Psoas muscle (tissue), 8 donors: Measurements from ENCODE around the gene S100A1. TPM values are rescaled to one million over a fixed set of nuclear protein-coding genes. Genes with fewer than 3 reads are reported as not detected.

ENCODE experiments used
- ATAC-seq, 4 donors: fragments of 200-7000 bp; cut with Tn5 transposase; one replicate each; pipeline ENCODE4 v1.9.1; 2020; ENCODE audit warnings: moderate library complexity in 3 of 4, mild to moderate bottlenecking in 2 of 4
- DNase-seq, 2 donors: peaks; one replicate each; pipeline ENCODE4 v3.0.0-alpha.2; 2020
- H3K27ac ChIP-seq: fragments of 200-600 bp; one replicate; pipeline ENCODE4 v1.8.0; 2022
- H3K27me3 ChIP-seq, 3 donors: fragments of 200-600 bp in 1 of 3; one replicate each; pipeline versions ENCODE4 v1.6.1 to v1.8.0; 2013 to 2022; ENCODE audit warnings: low read length in 2 of 3, mild to moderate bottlenecking in 2 of 3, moderate library complexity in 1 of 3; ENCODE audit not compliant: insufficient read depth in 3 of 3
- H3K36me3 ChIP-seq, 2 donors: fragments of 200-600 bp in 1 of 2; one replicate each; pipeline versions ENCODE4 v1.6.1 to v1.8.0; 2013 to 2022; ENCODE audit warnings: low read depth in 1 of 2, mild to moderate bottlenecking in 1 of 2, moderate library complexity in 1 of 2; ENCODE audit not compliant: insufficient read depth in 1 of 2
- H3K4me1 ChIP-seq: fragments of 200-600 bp; one replicate; pipeline ENCODE4 v1.8.0; 2022
- H3K4me3 ChIP-seq: fragments of 200-600 bp; one replicate; pipeline ENCODE4 v1.8.0; 2022; ENCODE audit warnings: mild to moderate bottlenecking
- H3K9me3 ChIP-seq: fragments of 200-600 bp; one replicate; pipeline ENCODE4 v1.8.0; 2022
- WGBS, 3 donors: extraction: QIAGEN DNeasy Blood & Tissue Kit; methylation state at CpG; one replicate each; pipeline versions ENCODE4 v1.1.6 to v1.1.7; 2013; 5-methylcytosine and 5-hydroxymethylcytosine counted together
- intact Hi-C, 2 donors: fragments of 100-400 bp; cut with DNase I; formaldehyde crosslinking; loops; one replicate each; pipeline versions ENCODE4 v1.11.0 to v1.14.2; 2022
- polyA plus RNA-seq, 3 donors: library from polyadenylated mRNA; stranded (reverse); fragments of 200-250 nt; gene quantifications; one replicate each; pipeline ENCODE4 v1.2.3, GENCODE V29; 2013
- total RNA-seq, 4 donors: library from RNA; stranded (reverse); fragmentation: NEBNext Ultra II Directional in 2 of 4; extraction: Animal tissue kit (Norgen Biotek cat#: 25700) in 2 of 4; gene quantifications; one replicate each; pipeline versions ENCODE4 v1.2.1 to v1.2.4, GENCODE V29; 2021 to 2023
- TF ChIP-seq, protein P1 (sequence below): fragments of 200-600 bp; IDR thresholded peaks from one replicate; pipeline ENCODE4 v1.8.0; 2022; ENCODE audit warnings: antibody characterized with exemption
- donor health status: healthy with polysubstance abuse.
- donor health status: DM: no; HTN: no; CAD: no; lungs with moderate emphysema.
- donor health status: Bipolar disorder and iron deficiency.
- donor health status: healthy.
- donor health status: DM: yes; HTN: yes; CAD: no.
- donor health status: DM: no; HTN: no; CAD: no.
- donor health status: DM: no; HTN: no; CAD: no.
- donor health status: DM: yes; HTN: yes; CAD: no.

S100A1 gene
- total and polyA plus RNA-seq, 7 donors: 370 to 1,423 (median 1,008) TPM

- no peak overlapping the region for H3K4me3 ChIP-seq
- 60 to 81% (median 62%) methylated on average over 2 of the region's 2 CpGs for WGBS, 3 donors
- peaks cover 0 to 17% of the 10 kb centered on the region in 2 donors for H3K36me3 ChIP-seq
- ATAC-seq: no peak
- TF ChIP-seq, protein P1, sequence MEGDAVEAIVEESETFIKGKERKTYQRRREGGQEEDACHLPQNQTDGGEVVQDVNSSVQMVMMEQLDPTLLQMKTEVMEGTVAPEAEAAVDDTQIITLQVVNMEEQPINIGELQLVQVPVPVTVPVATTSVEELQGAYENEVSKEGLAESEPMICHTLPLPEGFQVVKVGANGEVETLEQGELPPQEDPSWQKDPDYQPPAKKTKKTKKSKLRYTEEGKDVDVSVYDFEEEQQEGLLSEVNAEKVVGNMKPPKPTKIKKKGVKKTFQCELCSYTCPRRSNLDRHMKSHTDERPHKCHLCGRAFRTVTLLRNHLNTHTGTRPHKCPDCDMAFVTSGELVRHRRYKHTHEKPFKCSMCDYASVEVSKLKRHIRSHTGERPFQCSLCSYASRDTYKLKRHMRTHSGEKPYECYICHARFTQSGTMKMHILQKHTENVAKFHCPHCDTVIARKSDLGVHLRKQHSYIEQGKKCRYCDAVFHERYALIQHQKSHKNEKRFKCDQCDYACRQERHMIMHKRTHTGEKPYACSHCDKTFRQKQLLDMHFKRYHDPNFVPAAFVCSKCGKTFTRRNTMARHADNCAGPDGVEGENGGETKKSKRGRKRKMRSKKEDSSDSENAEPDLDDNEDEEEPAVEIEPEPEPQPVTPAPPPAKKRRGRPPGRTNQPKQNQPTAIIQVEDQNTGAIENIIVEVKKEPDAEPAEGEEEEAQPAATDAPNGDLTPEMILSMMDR: no peak
- no peak overlapping the region for H3K27ac ChIP-seq
- intact Hi-C loops: no loop called here
- H3K4me1 ChIP-seq: peaks cover 23% of the 10 kb centered on the region
- H3K9me3 ChIP-seq: no peaks in the 10 kb centered on the region
- DNase-seq: no peak
- H3K27me3 ChIP-seq: no peaks in the 10 kb centered on the region
These were observed 13.9 kb upstream of the S100A1 start for GRCh38 chr1:153614189-153614900.

GRCh38 chr1:153614906-153615305, 13.3 kb upstream of the S100A1 start:
- Histone ChIP-seq H3K4me3 (no peak overlapping the region), H3K27ac (no peak overlapping the region), H3K4me1 (peaks cover 18% of the 10 kb centered on the region), H3K9me3 (no peaks in the 10 kb centered on the region), H3K27me3 (no peaks in the 10 kb centered on the region), H3K36me3 (peaks cover 0 to 23% of the 10 kb centered on the region in 2 donors)
- WGBS, 3 donors: 90 to 97% (median 92%) methylated on average over 7 of the region's 7 CpGs
- no peak for ATAC-seq
- no peak for DNase-seq
- intact Hi-C loops: loop anchor here (5.0 kb wide), 1 partner anchor 103 kb away; no protein-coding TSS in a partner anchor
- TF ChIP-seq, protein P1: no peak

DNA sequence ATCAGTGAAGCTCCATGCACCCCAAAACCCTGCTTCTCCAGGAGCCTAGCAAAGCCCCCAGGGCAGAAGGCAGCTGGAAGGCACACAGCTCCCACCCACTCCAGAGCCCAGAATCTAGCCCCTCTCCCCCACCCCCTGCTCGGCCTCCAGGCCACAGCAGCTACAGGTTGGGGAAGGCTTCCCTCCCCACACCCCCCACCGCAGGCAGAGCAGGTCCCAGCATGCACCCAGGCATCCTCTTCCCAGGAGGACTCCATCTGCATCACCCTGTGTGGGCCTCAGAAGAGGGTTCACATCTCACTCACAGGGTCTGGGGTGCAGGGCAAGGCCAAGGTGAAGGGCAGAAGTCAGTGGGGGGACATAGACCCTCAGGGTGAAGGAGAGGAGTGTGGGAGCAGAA, 12.8 kb upstream of the S100A1 start:
- ATAC-seq: no peak
- intact Hi-C loops: loop anchor here (5.0 kb wide), 1 partner anchor 103 kb away; no protein-coding TSS in a partner anchor
- TF ChIP-seq, protein P1: no peak
- DNase-seq: no peak
- H3K4me3 ChIP-seq: no peak overlapping the region
- H3K9me3 ChIP-seq: no peaks in the 10 kb centered on the region
- WGBS, 3 donors: 94 to 95% (median 94%) methylated on average over 2 of the region's 2 CpGs
- H3K27ac ChIP-seq: no peak overlapping the region
- H3K4me1 ChIP-seq: peaks cover 14% of the 10 kb centered on the region
- H3K27me3 ChIP-seq: no peaks in the 10 kb centered on the region
- peaks cover 0 to 28% of the 10 kb centered on the region in 2 donors for H3K36me3 ChIP-seq

DNA sequence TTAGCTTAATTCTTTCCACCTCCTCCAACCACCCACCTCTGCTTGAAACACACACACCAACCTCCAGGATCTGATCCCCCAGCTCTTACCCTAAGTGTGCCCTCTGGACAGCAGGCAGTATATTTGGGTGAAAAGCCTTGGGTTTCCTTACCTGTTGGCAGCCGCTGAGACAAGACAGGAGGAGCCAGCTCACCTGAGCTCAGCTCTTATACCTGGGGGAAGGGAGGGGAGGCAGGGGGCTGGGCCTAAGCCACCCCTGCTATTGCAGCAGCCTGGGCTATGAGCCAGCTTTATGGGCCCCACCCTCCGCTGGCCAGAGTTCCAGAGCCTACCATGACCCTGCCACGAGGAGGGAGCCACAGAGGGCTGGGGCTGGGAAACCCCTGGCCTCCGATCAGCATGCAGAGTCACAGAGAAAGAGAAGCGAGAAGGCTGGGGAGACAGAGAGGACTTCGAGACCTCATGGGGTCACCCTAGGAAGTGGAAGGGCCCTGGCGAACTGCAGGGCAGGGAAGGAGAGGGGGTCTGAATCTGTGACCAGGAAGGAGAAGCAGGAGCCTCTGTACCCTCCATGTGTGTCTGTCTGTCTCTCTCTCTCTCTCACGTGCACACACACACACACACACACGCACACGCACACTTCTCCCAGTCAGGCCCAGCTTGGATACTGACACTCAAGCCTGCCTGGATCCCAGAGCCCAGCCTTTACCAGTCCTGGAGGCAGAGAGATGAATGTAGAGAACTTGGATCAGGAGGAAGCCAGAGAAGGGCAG, 11.9 kb upstream of the S100A1 start, which contains the start of gene S100A14:
Gene S100A14, minus strand, starts transcription at position 182 of the 773 bp plus-strand sequence. CDS start 467 bp downstream, outside the sequence.
- 64 to 80% (median 67%) methylated on average over 9 to 10 of the region's 10 CpGs for WGBS, 3 donors
- no peak for ATAC-seq
- H3K27me3 ChIP-seq: no peaks in the 10 kb centered on the region
- no peak within 1 kb of the TSS for H3K4me3 ChIP-seq
- no peak within 1 kb of the TSS for H3K27ac ChIP-seq
- intact Hi-C loops: loop anchor here (2.0 to 5.0 kb wide), 2 partner anchors 44 to 104 kb away; no protein-coding TSS in a partner anchor
- peaks cover 8% of the 10 kb centered on the region for H3K4me1 ChIP-seq
- DNase-seq: peak in 1 of 2 donors; percentile 59
- H3K9me3 ChIP-seq: no peaks in the 10 kb centered on the region
- H3K36me3 ChIP-seq: peaks cover 0 to 32% of the 10 kb centered on the region in 2 donors
- TF ChIP-seq, protein P1: no peak
